MCF 10A (cell line): ENCODE measurements around the gene RAD51B. TPM values are rescaled to one million over a fixed set of nuclear protein-coding genes. Genes with fewer than 3 reads are reported as not detected.

Source experiments
- BruUV-seq: library from RNA; stranded (reverse); fragments of 400-500 nt; replicated peaks from 2 replicates; lab custom pipeline; 2021; lab: Mats Ljungman, UMichigan
- CTCF ChIA-PET: fragments of 300-600 bp; sonication (Branson Sonifier 250); formaldehyde crosslinking; extraction: SDS; loops from one replicate; lab custom pipeline; 2021; ENCODE audit warnings: antibody characterized with exemption, inconsistent platforms; lab: Yijun Ruan, JAX
- POLR2A ChIA-PET: fragments of 300-600, 350-650 bp; sonication (Branson Sonifier 250); formaldehyde crosslinking; extraction: SDS; loops from one replicate; lab custom pipeline; 2020; ENCODE audit warnings: antibody characterized with exemption, inconsistent platforms; lab: Yijun Ruan, JAX
- DNase-seq: peaks from one replicate; pipeline ENCODE4 v3.0.0-alpha.2; 2018; ENCODE audit not compliant: unreplicated experiment
- H3K27ac Mint-ChIP-seq: one replicate; pipeline ENCODE4 v1.8.0; 2022; ENCODE audit warnings: mild to moderate bottlenecking, low read depth, mixed read lengths; ENCODE audit not compliant: unreplicated experiment
- H3K27me3 Mint-ChIP-seq: one replicate; pipeline ENCODE4 v1.8.0; 2022; ENCODE audit warnings: mixed read lengths; ENCODE audit not compliant: insufficient read depth, unreplicated experiment
- H3K36me3 Mint-ChIP-seq: one replicate; pipeline ENCODE4 v1.8.0; 2022; ENCODE audit warnings: mild to moderate bottlenecking, moderate library complexity, mixed read lengths; ENCODE audit not compliant: insufficient read depth, unreplicated experiment
- H3K4me1 Mint-ChIP-seq: one replicate; pipeline ENCODE4 v1.8.0; 2022; ENCODE audit warnings: mixed read lengths; ENCODE audit not compliant: insufficient read depth, unreplicated experiment
- H3K4me3 Mint-ChIP-seq: one replicate; pipeline ENCODE4 v1.8.0; 2022; ENCODE audit warnings: mild to moderate bottlenecking, moderate library complexity, mixed read lengths; ENCODE audit not compliant: unreplicated experiment
- H3K9me3 Mint-ChIP-seq: one replicate; pipeline ENCODE4 v1.8.0; 2022; ENCODE audit warnings: mixed read lengths; ENCODE audit not compliant: unreplicated experiment
- intact Hi-C: fragments of 100-400 bp; cut with micrococcal nuclease; formaldehyde crosslinking; loops from 2 replicates; pipeline ENCODE4 v1.14.1; 2022
- total RNA-seq: library from RNA; stranded (reverse); gene quantifications from 2 replicates; pipeline ENCODE4 v1.2.3, GENCODE V29; 2022
- TF ChIP-seq, protein P1 (sequence below): fragments of 200-600 bp; IDR thresholded peaks from one replicate; pipeline ENCODE4 v1.8.0; 2022; ENCODE audit warnings: antibody characterized with exemption, mild to moderate bottlenecking; ENCODE audit not compliant: unreplicated experiment

RAD51B gene
- total RNA-seq, 1 experiment from 2014 or later = 14.6 TPM

DNA sequence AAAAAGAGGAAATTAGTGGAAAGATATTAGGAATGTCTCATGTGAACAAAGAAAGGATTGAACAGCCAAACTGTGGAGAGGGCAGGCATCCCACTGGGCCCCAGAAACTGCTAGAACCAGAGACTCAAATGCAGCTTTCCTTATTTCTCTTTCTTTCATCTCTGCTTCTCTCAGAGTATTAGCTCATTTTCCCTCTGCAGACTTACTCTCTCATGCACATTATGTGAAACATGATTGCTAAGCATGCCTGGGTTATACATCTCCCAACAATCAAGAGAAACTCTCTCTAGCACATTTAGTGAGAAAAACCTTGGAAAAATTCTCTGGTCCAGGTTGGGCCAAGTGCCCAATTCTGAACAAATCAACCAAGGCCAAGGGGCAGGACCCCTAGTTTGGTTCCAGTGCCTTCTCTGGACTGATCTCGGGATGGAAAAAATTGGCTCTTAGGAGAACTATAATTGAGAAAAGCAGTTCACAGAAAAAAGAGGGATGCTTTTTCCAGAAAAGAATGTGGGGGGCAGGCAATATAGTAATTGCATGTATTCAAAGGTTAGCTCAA, 313.1 kb downstream of the RAD51B start:
- TF ChIP-seq, protein P1, sequence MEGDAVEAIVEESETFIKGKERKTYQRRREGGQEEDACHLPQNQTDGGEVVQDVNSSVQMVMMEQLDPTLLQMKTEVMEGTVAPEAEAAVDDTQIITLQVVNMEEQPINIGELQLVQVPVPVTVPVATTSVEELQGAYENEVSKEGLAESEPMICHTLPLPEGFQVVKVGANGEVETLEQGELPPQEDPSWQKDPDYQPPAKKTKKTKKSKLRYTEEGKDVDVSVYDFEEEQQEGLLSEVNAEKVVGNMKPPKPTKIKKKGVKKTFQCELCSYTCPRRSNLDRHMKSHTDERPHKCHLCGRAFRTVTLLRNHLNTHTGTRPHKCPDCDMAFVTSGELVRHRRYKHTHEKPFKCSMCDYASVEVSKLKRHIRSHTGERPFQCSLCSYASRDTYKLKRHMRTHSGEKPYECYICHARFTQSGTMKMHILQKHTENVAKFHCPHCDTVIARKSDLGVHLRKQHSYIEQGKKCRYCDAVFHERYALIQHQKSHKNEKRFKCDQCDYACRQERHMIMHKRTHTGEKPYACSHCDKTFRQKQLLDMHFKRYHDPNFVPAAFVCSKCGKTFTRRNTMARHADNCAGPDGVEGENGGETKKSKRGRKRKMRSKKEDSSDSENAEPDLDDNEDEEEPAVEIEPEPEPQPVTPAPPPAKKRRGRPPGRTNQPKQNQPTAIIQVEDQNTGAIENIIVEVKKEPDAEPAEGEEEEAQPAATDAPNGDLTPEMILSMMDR = no peak
- CTCF ChIA-PET = interaction anchor here (0.6 kb wide), 2 partner anchors 55 to 201 kb away, joined by 3 read pairs; no protein-coding TSS in a partner anchor
- no peak for DNase-seq
- H3K36me3 Mint-ChIP-seq = no peaks in the 10 kb centered on the region
- H3K4me3 Mint-ChIP-seq = no peak overlapping the region
- H3K27me3 Mint-ChIP-seq = no peaks in the 10 kb centered on the region
- intact Hi-C loops = no loop called here
- BruUV-seq = no TSS peak
- H3K27ac Mint-ChIP-seq = no peak overlapping the region
- peaks cover 15% of the 10 kb centered on the region for H3K4me1 Mint-ChIP-seq
- H3K9me3 Mint-ChIP-seq = no peaks in the 10 kb centered on the region
- POLR2A ChIA-PET = interaction anchor here (0.8 to 1.9 kb wide), 6 partner anchors 11 to 121 kb away, joined by 3 to 5 read pairs (median 4); no protein-coding TSS in a partner anchor

DNA sequence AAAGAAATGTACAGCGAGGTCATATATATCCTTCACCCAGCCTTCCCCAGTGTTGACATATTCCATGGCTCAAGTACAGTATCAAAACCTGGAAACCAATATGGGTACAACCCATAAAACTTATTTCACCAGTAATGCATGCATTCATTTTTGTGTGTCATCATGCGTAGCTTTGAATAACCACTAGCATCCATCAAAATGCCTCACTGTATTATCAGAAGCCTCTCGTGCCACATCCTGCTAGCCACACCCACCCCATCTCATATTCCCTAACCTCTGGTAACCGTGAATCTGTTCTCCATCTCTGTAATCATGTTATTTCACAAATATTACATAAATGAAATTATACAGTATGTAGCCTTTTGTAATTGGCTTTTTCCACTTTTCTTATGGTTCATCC, 314.3 kb downstream of the RAD51B start:
- TF ChIP-seq, protein P1 = no peak
- no peaks in the 10 kb centered on the region for H3K9me3 Mint-ChIP-seq
- ChIA-PET POLR2A (interaction anchor here (1.6 to 2.0 kb wide), 4 partner anchors 9 to 122 kb away, joined by 3 to 14 read pairs (median 4); no protein-coding TSS in a partner anchor), CTCF (no interaction called here)
- no peak for DNase-seq
- no peak overlapping the region for H3K4me3 Mint-ChIP-seq
- H3K27me3 Mint-ChIP-seq = no peaks in the 10 kb centered on the region
- H3K4me1 Mint-ChIP-seq = peaks cover 25% of the 10 kb centered on the region
- no peaks in the 10 kb centered on the region for H3K36me3 Mint-ChIP-seq
- intact Hi-C loops = no loop called here
- H3K27ac Mint-ChIP-seq = no peak overlapping the region
- BruUV-seq = no TSS peak

DNA sequence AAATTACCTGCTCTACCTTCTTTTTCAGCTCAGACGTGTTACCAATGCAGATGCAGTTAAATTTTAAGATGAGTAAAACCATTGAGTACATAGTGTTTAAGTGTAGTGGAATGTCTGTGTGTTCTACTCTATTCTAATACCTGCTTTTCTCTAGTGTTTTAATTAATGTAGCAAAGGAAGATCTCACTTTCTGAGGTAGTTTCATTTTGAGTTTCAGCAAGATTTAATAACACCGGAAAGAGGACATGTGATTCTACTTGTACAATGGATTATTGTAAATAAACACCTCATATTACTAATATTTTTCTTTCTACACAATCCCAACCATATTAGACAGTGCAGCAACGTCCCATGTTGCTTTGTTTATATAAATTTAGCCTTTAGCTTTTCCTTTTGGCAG, 315.4 kb downstream of the RAD51B start:
- Mint-ChIP-seq H3K27ac (peak overlapping the region; percentile 84), H3K9me3 (no peaks in the 10 kb centered on the region), H3K27me3 (no peaks in the 10 kb centered on the region), H3K36me3 (no peaks in the 10 kb centered on the region), H3K4me1 (peaks cover 34% of the 10 kb centered on the region), H3K4me3 (no peak overlapping the region)
- POLR2A ChIA-PET = interaction anchor here (0.9 to 2.0 kb wide), 5 partner anchors 9 to 657 kb away, joined by 3 to 14 read pairs (median 5); no protein-coding TSS in a partner anchor
- no TSS peak for BruUV-seq
- intact Hi-C loops = loop anchor here (5.0 kb wide), 1 partner anchor 112 kb away; no protein-coding TSS in a partner anchor
- CTCF ChIA-PET = interaction anchor here (0.5 kb wide), 1 partner anchor 94 kb away, joined by 3 read pairs; no protein-coding TSS in a partner anchor
- DNase-seq = no peak
- TF ChIP-seq, protein P1 = no peak

DNA sequence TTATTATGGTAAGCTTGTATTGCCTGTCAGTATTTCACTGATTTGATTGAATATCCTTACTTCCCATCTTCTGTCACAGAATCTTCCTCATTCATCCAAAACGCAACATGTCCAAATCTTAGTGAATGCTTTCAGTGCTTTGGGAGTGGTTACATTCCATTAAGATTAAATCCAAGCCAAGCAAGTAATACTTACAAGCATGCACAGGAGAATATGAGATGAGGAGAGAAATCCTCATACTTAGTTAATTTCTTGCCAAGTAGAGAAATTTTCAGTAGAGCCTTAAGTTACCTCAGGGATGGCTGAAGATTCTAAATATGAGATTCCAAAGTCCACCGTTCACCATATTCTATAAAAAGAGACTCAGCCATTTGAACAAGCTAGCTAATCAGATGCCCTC, 316.0 kb downstream of the RAD51B start:
- peaks cover 39% of the 10 kb centered on the region for H3K4me1 Mint-ChIP-seq
- H3K9me3 Mint-ChIP-seq = no peaks in the 10 kb centered on the region
- no peaks in the 10 kb centered on the region for H3K36me3 Mint-ChIP-seq
- no TSS peak for BruUV-seq
- no peak for DNase-seq
- H3K4me3 Mint-ChIP-seq = no peak overlapping the region
- POLR2A ChIA-PET = interaction anchor here (0.9 to 1.2 kb wide), 4 partner anchors 9 to 656 kb away, joined by 3 to 6 read pairs (median 4); no protein-coding TSS in a partner anchor
- TF ChIP-seq, protein P1 = no peak
- CTCF ChIA-PET = interaction anchor here (1.0 kb wide), 1 partner anchor 190 kb away, joined by 3 read pairs; no protein-coding TSS in a partner anchor
- intact Hi-C loops = loop anchor here (5.0 kb wide), 1 partner anchor 112 kb away; no protein-coding TSS in a partner anchor
- no peaks in the 10 kb centered on the region for H3K27me3 Mint-ChIP-seq
- peak overlapping the region; percentile 84 for H3K27ac Mint-ChIP-seq
